ENCODE results near the gene ZNF718. TPM values are rescaled to one million over a fixed set of nuclear protein-coding genes. Genes with fewer than 3 reads are reported as not detected.
"Not testable (repeated sequence)": the region's sequence is repeated elsewhere in the genome, so short reads cannot be mapped to it uniquely, and the experiment has no call there.

ZNF718 gene
- total RNA-seq, 4 donors from 2014 or later: 7.2 to 12.0 (median 10.1) TPM

GRCh38 chr4:205097-205756 is 80.9 kb downstream of the ZNF718 start:
- no peak overlapping the region for H3K4me3 ChIP-seq
- no peak overlapping the region for H3K27ac ChIP-seq
- no peaks in the 10 kb centered on the region for H3K4me1 ChIP-seq
- TF ChIP-seq EP300 (IDR thresholded peaks at IDR 0.05): no peak
- no peak for TF ChIP-seq POLR2A (IDR thresholded peaks at IDR 0.05)
- no peak for TF ChIP-seq CTCF (IDR thresholded peaks at IDR 0.05)
- no peaks in the 10 kb centered on the region for H3K27me3 ChIP-seq
- no peak for DNase-seq (ENCODE audit: low spot score in 2 of 2)
- H3K36me3 ChIP-seq: peaks cover 0 to 53% (median 0%) of the 10 kb centered on the region in 3 donors
- H3K9me3 ChIP-seq: peaks cover 0 to 77% (median 13%) of the 10 kb centered on the region in 4 donors
- 95 to 96% methylated on average over 8 to 23 of the region's 24 CpGs for WGBS, 2 donors

GRCh38 chr4:206054-206453 is 81.8 kb downstream of the ZNF718 start:
- H3K27me3 ChIP-seq: no peaks in the 10 kb centered on the region
- DNase-seq (ENCODE audit: low spot score in 2 of 2): no peak
- H3K9me3 ChIP-seq: peaks cover 0 to 69% (median 13%) of the 10 kb centered on the region in 4 donors
- H3K4me1 ChIP-seq: no peaks in the 10 kb centered on the region
- H3K36me3 ChIP-seq: peaks cover 0 to 53% (median 0%) of the 10 kb centered on the region in 3 donors
- H3K4me3 ChIP-seq: no peak overlapping the region
- WGBS, 2 donors: 94 to 97% methylated on average over 4 of the region's 4 CpGs
- TF ChIP-seq POLR2A (IDR thresholded peaks at IDR 0.05) (no peak), EP300 (IDR thresholded peaks at IDR 0.05) (no peak), CTCF (IDR thresholded peaks at IDR 0.05) (no peak)
- no peak overlapping the region for H3K27ac ChIP-seq

- peaks cover 0 to 40% (median 0%) of the 10 kb centered on the region in 3 donors for H3K36me3 ChIP-seq
- H3K27me3 ChIP-seq; H3K4me1 ChIP-seq; DNase-seq (ENCODE audit: low spot score in 2 of 2); H3K27ac ChIP-seq; H3K4me3 ChIP-seq: not testable (repeated sequence)
- peaks cover 0 to 69% (median 4%) of the 10 kb centered on the region in 4 donors for H3K9me3 ChIP-seq
- 77 to 78% methylated on average over 3 of the region's 3 CpGs for WGBS, 2 donors
These were observed 84.3 kb downstream of the ZNF718 start for GRCh38 chr4:208416-209096.

- no peak overlapping the region for H3K27ac ChIP-seq
- TF ChIP-seq CTCF (IDR thresholded peaks at IDR 0.05) (no peak), POLR2A (IDR thresholded peaks at IDR 0.05) (no peak), EP300 (IDR thresholded peaks at IDR 0.05) (no peak)
- no peak for DNase-seq (ENCODE audit: low spot score in 2 of 2)
- no peak overlapping the region for H3K4me3 ChIP-seq
- peaks cover 0 to 5% (median 0%) of the 10 kb centered on the region in 4 donors for H3K4me1 ChIP-seq
- peaks cover 0 to 56% (median 1%) of the 10 kb centered on the region in 4 donors for H3K9me3 ChIP-seq
- peaks cover 0 to 30% (median 0%) of the 10 kb centered on the region in 3 donors for H3K36me3 ChIP-seq
- H3K27me3 ChIP-seq: no peaks in the 10 kb centered on the region
- 86 to 93% methylated on average over 8 of the region's 8 CpGs for WGBS, 2 donors
These were observed 86.8 kb downstream of the ZNF718 start for GRCh38 chr4:211033-211511.

- Histone ChIP-seq H3K4me3 (peak overlapping the region; percentile 40 to 58 (median 44)), H3K36me3 (peaks cover 0 to 41% (median 0%) of the 10 kb centered on the region in 3 donors), H3K9me3 (peaks cover 0 to 56% (median 0%) of the 10 kb centered on the region in 4 donors), H3K4me1 (peaks cover 0 to 5% (median 0%) of the 10 kb centered on the region in 4 donors), H3K27me3 (no peaks in the 10 kb centered on the region), H3K27ac (peak overlapping the region in 2 of 4 donors; percentile 58 to 65)
- DNase-seq (ENCODE audit: low spot score in 2 of 2): peak in 1 of 2 donors; percentile 40
- TF ChIP-seq EP300 (IDR thresholded peaks at IDR 0.05): peak in 1 of 2 donors; percentile 49
- TF ChIP-seq POLR2A (IDR thresholded peaks at IDR 0.05): peak in 1 of 2 donors; percentile 49
- TF ChIP-seq CTCF (IDR thresholded peaks at IDR 0.05): no peak
- WGBS, 2 donors: 6 to 9% methylated on average over 15 to 49 of the region's 57 CpGs
These were observed 88.3 kb downstream of the ZNF718 start for GRCh38 chr4:212438-213188.

- not testable (repeated sequence) for H3K4me1 ChIP-seq; H3K27me3 ChIP-seq; DNase-seq (ENCODE audit: low spot score in 2 of 2); H3K27ac ChIP-seq
- 20 to 22% methylated on average over 12 to 13 of the region's 13 CpGs for WGBS, 2 donors
- Histone ChIP-seq H3K36me3 (peaks cover 0 to 46% (median 0%) of the 10 kb centered on the region in 3 donors), H3K9me3 (peaks cover 0 to 56% (median 0%) of the 10 kb centered on the region in 4 donors), H3K4me3 (peak overlapping the region; percentile 40 to 58 (median 44))
These were observed 88.9 kb downstream of the ZNF718 start for GRCh38 chr4:213189-213535.
